BE2C (cell line): Measurements from ENCODE around the gene GPRIN1.

Source experiments
- DNase-seq: peaks from one replicate; pipeline ENCODE4 v3.0.0-alpha.2; 2020
- H3K27me3 ChIP-seq: fragments of 250-450 bp; sonication (Bioruptor Pico); 2 replicates; pipeline ENCODE4 v1.5.1; 2020; ENCODE audit warnings: mild to moderate bottlenecking
- H3K36me3 ChIP-seq: fragments of 250-450 bp; sonication (Bioruptor Pico); 2 replicates; pipeline ENCODE4 v1.5.1; 2020; ENCODE audit warnings: mild to moderate bottlenecking
- H3K4me1 ChIP-seq: fragments of 250-450 bp; sonication (Bioruptor Pico); 2 replicates; pipeline ENCODE4 v1.5.1; 2020
- H3K4me3 ChIP-seq: 2 replicates; pipeline ENCODE4 v1.5.1; 2011; ENCODE audit warnings: low read depth, low read length
- H3K9me3 ChIP-seq: fragments of 250-450 bp; sonication (Bioruptor Pico); 2 replicates; pipeline ENCODE4 v1.5.1; 2020
- TF ChIP-seq, protein P1 (sequence below): IDR thresholded peaks from 2 replicates; pipeline ENCODE4 v1.5.1; 2012; ENCODE audit warnings: mild to moderate bottlenecking, low read depth, low read length

GPRIN1 gene

GRCh38 chr5:176632745-176633144 lies 22.8 kb upstream of the GPRIN1 start:
- no peaks in the 10 kb centered on the region for H3K4me1 ChIP-seq
- DNase-seq = no peak
- H3K36me3 ChIP-seq = no peaks in the 10 kb centered on the region
- TF ChIP-seq, protein P1, sequence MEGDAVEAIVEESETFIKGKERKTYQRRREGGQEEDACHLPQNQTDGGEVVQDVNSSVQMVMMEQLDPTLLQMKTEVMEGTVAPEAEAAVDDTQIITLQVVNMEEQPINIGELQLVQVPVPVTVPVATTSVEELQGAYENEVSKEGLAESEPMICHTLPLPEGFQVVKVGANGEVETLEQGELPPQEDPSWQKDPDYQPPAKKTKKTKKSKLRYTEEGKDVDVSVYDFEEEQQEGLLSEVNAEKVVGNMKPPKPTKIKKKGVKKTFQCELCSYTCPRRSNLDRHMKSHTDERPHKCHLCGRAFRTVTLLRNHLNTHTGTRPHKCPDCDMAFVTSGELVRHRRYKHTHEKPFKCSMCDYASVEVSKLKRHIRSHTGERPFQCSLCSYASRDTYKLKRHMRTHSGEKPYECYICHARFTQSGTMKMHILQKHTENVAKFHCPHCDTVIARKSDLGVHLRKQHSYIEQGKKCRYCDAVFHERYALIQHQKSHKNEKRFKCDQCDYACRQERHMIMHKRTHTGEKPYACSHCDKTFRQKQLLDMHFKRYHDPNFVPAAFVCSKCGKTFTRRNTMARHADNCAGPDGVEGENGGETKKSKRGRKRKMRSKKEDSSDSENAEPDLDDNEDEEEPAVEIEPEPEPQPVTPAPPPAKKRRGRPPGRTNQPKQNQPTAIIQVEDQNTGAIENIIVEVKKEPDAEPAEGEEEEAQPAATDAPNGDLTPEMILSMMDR = no peak
- H3K9me3 ChIP-seq = no peaks in the 10 kb centered on the region
- H3K27me3 ChIP-seq = peaks cover 8% of the 10 kb centered on the region
- H3K4me3 ChIP-seq = no peak overlapping the region

GRCh38 chr5:176631383-176632200 lies 21.6 kb upstream of the GPRIN1 start:
- DNase-seq = no peak
- Histone ChIP-seq H3K9me3 (no peaks in the 10 kb centered on the region), H3K4me3 (no peak overlapping the region), H3K27me3 (peaks cover 8% of the 10 kb centered on the region), H3K36me3 (no peaks in the 10 kb centered on the region), H3K4me1 (no peaks in the 10 kb centered on the region)
- TF ChIP-seq, protein P1 = no peak

- DNase-seq = no peak
- Histone ChIP-seq H3K4me3 (peak overlapping the region; percentile 57), H3K9me3 (no peaks in the 10 kb centered on the region), H3K27me3 (peaks cover 8% of the 10 kb centered on the region), H3K4me1 (no peaks in the 10 kb centered on the region), H3K36me3 (no peaks in the 10 kb centered on the region)
- TF ChIP-seq, protein P1 = no peak
Measured at GRCh38 chr5:176630681-176631222, 20.8 kb upstream of the GPRIN1 start.

- peak; percentile 80 for DNase-seq
Measured at GRCh38 chr5:176629853-176630680, 20.1 kb upstream of the GPRIN1 start, which contains the start of the genes EIF4E1B and SNCB. Gene EIF4E1B (plus strand): TSS chr5:176630675. CDS start chr5:176642788, 12,113 bp downstream. Gene SNCB (minus strand): TSS chr5:176630534. CDS start chr5:176629654, 880 bp downstream.

DNA sequence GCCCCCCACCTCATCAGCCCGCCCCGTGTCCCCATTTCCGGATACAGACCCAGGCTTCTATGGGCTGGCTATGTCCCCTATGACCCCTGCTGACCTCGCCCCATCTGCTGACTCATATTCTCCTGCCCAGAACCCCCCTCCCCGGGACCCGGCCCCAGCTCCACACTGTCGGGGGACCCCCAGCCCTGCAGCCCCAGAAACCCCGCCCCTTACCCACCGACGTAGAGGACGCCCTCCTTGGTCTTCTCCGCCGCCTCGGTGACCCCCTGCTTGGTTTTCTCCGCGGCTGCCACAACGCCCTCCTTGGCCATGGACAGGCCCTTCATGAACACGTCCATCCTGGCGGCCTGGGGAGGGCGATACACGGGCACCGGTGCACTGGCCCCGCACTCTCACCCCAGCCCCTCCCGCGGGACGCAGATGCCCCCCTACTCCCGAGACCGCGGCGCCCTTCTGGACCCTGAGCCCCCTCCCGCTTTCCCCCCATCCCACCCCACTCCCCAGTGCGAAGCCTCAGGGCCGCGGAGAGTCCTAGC lies 19.4 kb upstream of the GPRIN1 start:
- H3K4me1 ChIP-seq = no peaks in the 10 kb centered on the region
- H3K9me3 ChIP-seq = no peaks in the 10 kb centered on the region
- peak overlapping the region; percentile 57 for H3K4me3 ChIP-seq
- DNase-seq = no peak
- TF ChIP-seq, protein P1 = no peak
- no peaks in the 10 kb centered on the region for H3K36me3 ChIP-seq
- peaks cover 8% of the 10 kb centered on the region for H3K27me3 ChIP-seq

More at GRCh38 chr5:176629853-176630680, 20.1 kb upstream of the GPRIN1 start, which contains the start of the genes EIF4E1B and SNCB:
- Histone ChIP-seq H3K4me3 (peak within 1 kb of the TSS; percentile 57), H3K9me3 (no peaks in the 10 kb centered on the region), H3K36me3 (no peaks in the 10 kb centered on the region), H3K27me3 (peaks cover 8% of the 10 kb centered on the region), H3K4me1 (no peaks in the 10 kb centered on the region)
- TF ChIP-seq, protein P1 = 0 out of 2 replicates have a peak, but pooled peaks have one; percentile 5
